HepG2 (cell line): Measurements from ENCODE around the gene LGALS3.

Experiments used
- CTCF ChIP-seq: sonication (generic); formaldehyde crosslinking; IDR thresholded peaks from 2 replicates; pipeline ENCODE4 v1.5.0; 2020; ENCODE audit warnings: mild to moderate bottlenecking, missing genetic modification reagents, moderate library complexity
- E2F5 ChIP-seq: sonication (generic); formaldehyde crosslinking; conservative IDR thresholded peaks from 2 replicates; pipeline ENCODE4 v1.4.0; 2020; ENCODE audit warnings: missing genetic modification reagents
- GABPA ChIP-seq, 2 experiments: IDR thresholded peaks; 2 replicates each; pipeline ENCODE4 v1.6.1; 2011 to 2016; ENCODE audit warnings: low read depth in 2 of 2, low read length in 1 of 2, missing biosample characterization in 1 of 2, missing genetic modification characterization in 1 of 2
- GMEB1 ChIP-seq: sonication (generic); formaldehyde crosslinking; IDR thresholded peaks from 2 replicates; pipeline ENCODE4 v1.5.1; 2020; ENCODE audit warnings: missing genetic modification reagents, mild to moderate bottlenecking, borderline replicate concordance
- HNRNPK ChIP-seq: fragments of 200-400 bp; formaldehyde crosslinking; IDR thresholded peaks from 2 replicates; pipeline ENCODE4 v1.6.1; 2018; ENCODE audit warnings: low read length, low read depth, moderate library complexity, mild to moderate bottlenecking; ENCODE audit not compliant: poor library complexity, severe bottlenecking
- HNRNPL ChIP-seq: fragments of 200-400 bp; formaldehyde crosslinking; IDR thresholded peaks from 2 replicates; pipeline ENCODE4 v1.6.1; 2017; ENCODE audit warnings: mild to moderate bottlenecking, low read depth, low read length
- HOMEZ ChIP-seq: IDR thresholded peaks from 2 replicates; pipeline ENCODE4 v1.6.1; 2016; ENCODE audit warnings: low read depth
- NCOA5 ChIP-seq: sonication (generic); formaldehyde crosslinking; IDR thresholded peaks from 2 replicates; pipeline ENCODE4 v1.4.0; 2020; ENCODE audit warnings: missing genetic modification reagents
- RFXAP ChIP-seq: sonication (generic); formaldehyde crosslinking; IDR thresholded peaks from 2 replicates; pipeline ENCODE4 v1.4.0; 2020; ENCODE audit warnings: missing genetic modification reagents, borderline replicate concordance
- ZC3H4 ChIP-seq: sonication (generic); formaldehyde crosslinking; IDR thresholded peaks from 2 replicates; pipeline ENCODE4 v1.4.0; 2020; ENCODE audit warnings: missing genetic modification reagents, borderline replicate concordance
- ZNF138 ChIP-seq: sonication (generic); formaldehyde crosslinking; IDR thresholded peaks from 2 replicates; pipeline ENCODE4 v1.5.0; 2020; ENCODE audit warnings: mild to moderate bottlenecking, low read depth, missing genetic modification reagents
- ZNF501 ChIP-seq: sonication (generic); formaldehyde crosslinking; IDR thresholded peaks from 2 replicates; pipeline ENCODE4 v1.5.1; 2020; ENCODE audit warnings: mild to moderate bottlenecking, moderate library complexity, missing genetic modification reagents
- ZSCAN25 ChIP-seq: sonication (generic); formaldehyde crosslinking; IDR thresholded peaks from 2 replicates; pipeline ENCODE4 v1.8.0; 2022; ENCODE audit warnings: mild to moderate bottlenecking, missing genetic modification reagents

GRCh38 chr14:55133416-55133815 is 4.4 kb downstream of the LGALS3 start:
- TF ChIP-seq NCOA5 (CRISPR knock-in tag): no peak
- no peak for TF ChIP-seq RFXAP (CRISPR knock-in tag)
- no peak for TF ChIP-seq ZNF138 (CRISPR knock-in tag)
- no peak for TF ChIP-seq GMEB1 (CRISPR knock-in tag)
- no peak for TF ChIP-seq CTCF (CRISPR knock-in tag)
- TF ChIP-seq HOMEZ (CRISPR knock-in tag): no peak
- no peak for TF ChIP-seq HNRNPK
- no peak for TF ChIP-seq ZSCAN25 (CRISPR knock-in tag)
- TF ChIP-seq ZNF501 (CRISPR knock-in tag): no peak
- TF ChIP-seq HNRNPL: no peak
- no peak for TF ChIP-seq E2F5 (CRISPR knock-in tag)
- no peak for TF ChIP-seq ZC3H4 (CRISPR knock-in tag)
- TF ChIP-seq GABPA (IDR thresholded peaks at IDR 0.05; ENCODE audit: low read depth, low read length): no peak
- TF ChIP-seq GABPA (CRISPR knock-in tag; IDR thresholded peaks at IDR 0.05; ENCODE audit: low read depth): no peak
